Ectodermal cell (in vitro differentiated cells): ENCODE results near the gene SERPING1.

ENCODE experiments used
- H3K27ac ChIP-seq: 2 replicates; pipeline ENCODE4 v1.7.0; 2013; ENCODE audit warnings: mild to moderate bottlenecking, low read depth, low read length; ENCODE audit not compliant: insufficient read depth, poor library complexity, severe bottlenecking
- H3K27me3 ChIP-seq: 2 replicates; pipeline ENCODE4 v1.7.0; 2013; ENCODE audit warnings: mild to moderate bottlenecking, low read length; ENCODE audit not compliant: insufficient read depth, control insufficient read depth, poor library complexity, severe bottlenecking
- H3K36me3 ChIP-seq: one replicate; pipeline ENCODE4 v1.7.0; 2013; ENCODE audit warnings: low read length; ENCODE audit not compliant: control insufficient read depth, insufficient read depth
- H3K4me1 ChIP-seq: one replicate; pipeline ENCODE4 v1.7.0; 2013; ENCODE audit warnings: low read length; ENCODE audit not compliant: control insufficient read depth, insufficient read depth
- H3K4me3 ChIP-seq: 2 replicates; pipeline ENCODE4 v1.7.0; 2013; ENCODE audit warnings: low read depth, low read length, control low read depth; ENCODE audit not compliant: insufficient read depth
- H3K9me3 ChIP-seq: 2 replicates; pipeline ENCODE4 v1.7.0; 2013; ENCODE audit warnings: mild to moderate bottlenecking, low read length, moderate library complexity; ENCODE audit not compliant: control insufficient read depth
- WGBS, 2 experiments: methylation state at CpG; one replicate each; pipeline ENCODE4 v1.1.7; 2013; ENCODE audit warnings: missing lambda C conversion rate in 2 of 2; 5-methylcytosine and 5-hydroxymethylcytosine counted together

Gene SERPING1

GRCh38 chr11:57645689-57646085 is 48.2 kb downstream of the SERPING1 start:
- 62 to 68% methylated on average over 5 of the region's 5 CpGs for WGBS, 2 experiments
- Histone ChIP-seq H3K4me1 (peaks cover 71% of the 10 kb centered on the region), H3K9me3 (no peaks in the 10 kb centered on the region), H3K36me3 (no peaks in the 10 kb centered on the region), H3K4me3 (no peak overlapping the region), H3K27ac (no peak overlapping the region), H3K27me3 (no peaks in the 10 kb centered on the region)

- Histone ChIP-seq H3K9me3 (no peaks in the 10 kb centered on the region), H3K27me3 (no peaks in the 10 kb centered on the region), H3K4me3 (no peak overlapping the region), H3K4me1 (peaks cover 66% of the 10 kb centered on the region), H3K36me3 (no peaks in the 10 kb centered on the region), H3K27ac (peak overlapping the region; percentile 6)
- 57 to 61% methylated on average over 10 of the region's 10 CpGs for WGBS, 2 experiments
These were observed 48.8 kb downstream of the SERPING1 start for GRCh38 chr11:57646194-57646798.

GRCh38 chr11:57646799-57647303 is 49.4 kb downstream of the SERPING1 start:
- Histone ChIP-seq H3K4me1 (peaks cover 62% of the 10 kb centered on the region), H3K4me3 (no peak overlapping the region), H3K9me3 (no peaks in the 10 kb centered on the region), H3K36me3 (no peaks in the 10 kb centered on the region), H3K27me3 (no peaks in the 10 kb centered on the region), H3K27ac (peak overlapping the region; percentile 6)
- WGBS, 2 experiments: 7 to 8% methylated on average over 23 of the region's 23 CpGs

- H3K27me3 ChIP-seq: no peaks in the 10 kb centered on the region
- H3K27ac ChIP-seq: no peak overlapping the region
- H3K4me1 ChIP-seq: peaks cover 60% of the 10 kb centered on the region
- no peaks in the 10 kb centered on the region for H3K36me3 ChIP-seq
- 3 to 5% methylated on average over 10 of the region's 10 CpGs for WGBS, 2 experiments
- H3K9me3 ChIP-seq: no peaks in the 10 kb centered on the region
- H3K4me3 ChIP-seq: no peak overlapping the region
These were observed 49.9 kb downstream of the SERPING1 start for GRCh38 chr11:57647372-57647771.

- Histone ChIP-seq H3K27ac (no peak overlapping the region), H3K4me1 (peaks cover 60% of the 10 kb centered on the region), H3K4me3 (peak overlapping the region; percentile 39)
These were observed 50.7 kb downstream of the SERPING1 start for GRCh38 chr11:57647960-57648800.

GRCh38 chr11:57648801-57649735 is 51.6 kb downstream of the SERPING1 start:
- H3K9me3 ChIP-seq: no peaks in the 10 kb centered on the region
- H3K4me1 ChIP-seq: peaks cover 60% of the 10 kb centered on the region

More at GRCh38 chr11:57647960-57648800, 50.7 kb downstream of the SERPING1 start:
- no peaks in the 10 kb centered on the region for H3K36me3 ChIP-seq
- 7 to 9% methylated on average over 13 of the region's 13 CpGs for WGBS, 2 experiments
- H3K27me3 ChIP-seq: no peaks in the 10 kb centered on the region
- H3K9me3 ChIP-seq: no peaks in the 10 kb centered on the region

GRCh38 chr11:57649826-57650738 is 52.6 kb downstream of the SERPING1 start, which contains the start of gene YPEL4:
Gene YPEL4, minus strand, starts transcription at chr11:57649912. Its CDS starts 2,805 bp downstream, at chr11:57647107.
- H3K27ac ChIP-seq: peak within 1 kb of the TSS; percentile 42

More at GRCh38 chr11:57648801-57649735, 51.6 kb downstream of the SERPING1 start:
- Histone ChIP-seq H3K4me3 (peak overlapping the region; percentile 39), H3K27ac (peak overlapping the region; percentile 11), H3K36me3 (no peaks in the 10 kb centered on the region), H3K27me3 (no peaks in the 10 kb centered on the region)
- 1 to 2% methylated on average over 22 to 23 of the region's 23 CpGs for WGBS, 2 experiments

GRCh38 chr11:57650739-57651090 is 53.2 kb downstream of the SERPING1 start:
- Histone ChIP-seq H3K27ac (no peak overlapping the region), H3K4me3 (no peak overlapping the region), H3K9me3 (no peaks in the 10 kb centered on the region), H3K4me1 (peaks cover 48% of the 10 kb centered on the region), H3K36me3 (no peaks in the 10 kb centered on the region), H3K27me3 (no peaks in the 10 kb centered on the region)
- WGBS, 2 experiments: 82 to 83% methylated on average over 5 of the region's 5 CpGs

More at GRCh38 chr11:57649826-57650738, 52.6 kb downstream of the SERPING1 start, which contains the start of gene YPEL4:
- Histone ChIP-seq H3K27me3 (no peaks in the 10 kb centered on the region), H3K4me3 (peak within 1 kb of the TSS; percentile 39), H3K9me3 (no peaks in the 10 kb centered on the region), H3K36me3 (no peaks in the 10 kb centered on the region), H3K4me1 (peaks cover 54% of the 10 kb centered on the region)
- 19 to 25% methylated on average over 13 to 15 of the region's 15 CpGs for WGBS, 2 experiments

- no peaks in the 10 kb centered on the region for H3K27me3 ChIP-seq
- WGBS, 2 experiments: 92% methylated on average over 7 of the region's 7 CpGs
- no peak overlapping the region for H3K4me3 ChIP-seq
- no peaks in the 10 kb centered on the region for H3K36me3 ChIP-seq
- H3K27ac ChIP-seq: no peak overlapping the region
- no peaks in the 10 kb centered on the region for H3K9me3 ChIP-seq
- H3K4me1 ChIP-seq: peaks cover 42% of the 10 kb centered on the region
These were observed 53.9 kb downstream of the SERPING1 start for GRCh38 chr11:57651408-57651807.
